Measurements from ENCODE around the gene NHEJ1. TPM values are rescaled to one million over a fixed set of nuclear protein-coding genes. Genes with fewer than 3 reads are reported as not detected.

NHEJ1 gene
- total RNA-seq, 1 experiment from 2014 or later = 20.8 TPM

- H3K27ac ChIP-seq (ENCODE audit: insufficient read length, low read depth, low read length) = no peak overlapping the region
- no peak for DNase-seq
- no peaks in the 10 kb centered on the region for H3K4me1 ChIP-seq (ENCODE audit: insufficient read depth, low read length)
- no peak overlapping the region for H3K18ac ChIP-seq (ENCODE audit: insufficient read length, low read depth, low read length)
- Mint-ChIP-seq H3K4me1 (peaks cover 15 to 22% of the 10 kb centered on the region in 2 experiments), H3K36me3 (ENCODE audit: insufficient read depth in 1 of 3, low read depth in 3 of 3) (peaks cover 3 to 12% (median 8%) of the 10 kb centered on the region in 3 experiments; a peak in 6 of 7 replicates), H3K27ac (no peak overlapping the region), H3K27me3 (ENCODE audit: low read depth) (peaks cover 18% of the 10 kb centered on the region), H3K9me3 (no peaks in the 10 kb centered on the region), H3K4me3 (peak overlapping the region; percentile 82 to 91)
- H3K23me2 ChIP-seq (ENCODE audit: insufficient read length, low read depth, low read length, poor library complexity, severe bottlenecking) = peaks cover 5% of the 10 kb centered on the region
- no peaks in the 10 kb centered on the region; the same call in 1 of the 2 replicates for H3K27me3 ChIP-seq (ENCODE audit: insufficient read depth, low read length)
- H3K9ac ChIP-seq (ENCODE audit: extremely low read depth, insufficient read length, low read length) = no peak overlapping the region
- no peak overlapping the region for H3K14ac ChIP-seq (ENCODE audit: insufficient read depth, low read length)
- H2BK5ac ChIP-seq (ENCODE audit: insufficient read length, low read length) = no peak overlapping the region
- no peak overlapping the region for H4K91ac ChIP-seq (ENCODE audit: insufficient read length, low read depth, low read length)
- no peaks in the 10 kb centered on the region for H4K20me1 ChIP-seq (ENCODE audit: control insufficient read depth, insufficient read depth, insufficient read length)
- H2BK20ac ChIP-seq (ENCODE audit: low read depth, low read length, poor library complexity, severe bottlenecking) = no peak overlapping the region
- H2BK12ac ChIP-seq (ENCODE audit: insufficient read length, low read depth, low read length) = no peak overlapping the region
- no peak overlapping the region for H3K56ac ChIP-seq (ENCODE audit: insufficient read length, low read depth, low read length)
- H3K23ac ChIP-seq (ENCODE audit: insufficient read length, low read depth, low read length) = no peak overlapping the region
- H3K4me2 ChIP-seq (ENCODE audit: insufficient read depth, insufficient read length, low read length) = peak overlapping the region; percentile 86
- TF ChIP-seq CTCF (conservative IDR thresholded peaks at IDR 0.05) = no peak
- H3K4ac ChIP-seq (ENCODE audit: low read depth, low read length) = no peak overlapping the region
- H2BK15ac ChIP-seq (ENCODE audit: low read depth, low read length) = no peak overlapping the region
- no peaks in the 10 kb centered on the region for H3K9me3 ChIP-seq (ENCODE audit: control insufficient read depth, low read depth, low read length)
- no peak overlapping the region for H3T11ph ChIP-seq (ENCODE audit: low read length)
- no peak overlapping the region for H4K8ac ChIP-seq (replicated peaks; ENCODE audit: insufficient read length, low read depth, low read length)
- H3K79me1 ChIP-seq (ENCODE audit: insufficient read depth, low read depth, low read length, poor library complexity, severe bottlenecking) = no peaks in the 10 kb centered on the region
- H2BK120ac ChIP-seq (ENCODE audit: low read depth, low read length, poor library complexity, severe bottlenecking) = no peak overlapping the region
- H2AFZ ChIP-seq (ENCODE audit: low read length) = no peak overlapping the region
- no peak overlapping the region for H4K5ac ChIP-seq (ENCODE audit: insufficient read length, low read depth, low read length)
- WGBS (ENCODE audit: extremely low coverage, insufficient read length, low lambda C conversion rate) = no CpG with 5 or more reads among the region's 4 CpGs
- no peaks in the 10 kb centered on the region for H3K79me2 ChIP-seq (ENCODE audit: insufficient read depth, low read length)
- H2AK5ac ChIP-seq (ENCODE audit: insufficient read length, low read length) = no peak overlapping the region
Observed at GRCh38 chr2:219161097-219161496, 482 bp upstream of the NHEJ1 start.

Data from H9 (cell line).